GM12878 (cell line): ENCODE results near the gene S100A6. TPM values are rescaled to one million over a fixed set of nuclear protein-coding genes. Genes with fewer than 3 reads are reported as not detected.

Experiments used
- ATAC-seq: fragments of 200-7000 bp; cut with Tn5 transposase; 3 replicates; pipeline ENCODE4 v1.9.1; 2020; ENCODE audit warnings: mild to moderate bottlenecking, moderate library complexity
- BruUV-seq: library from RNA; stranded (reverse); fragments of 400-500 nt; replicated peaks from 2 replicates; lab custom pipeline; 2021; lab: Mats Ljungman, UMichigan
- CTCF ChIA-PET: fragments of 300-600 bp; sonication (Branson Sonifier 250); formaldehyde crosslinking; extraction: SDS; loops from one replicate; lab custom pipeline; 2021; ENCODE audit warnings: inconsistent platforms; lab: Yijun Ruan, JAX
- POLR2A ChIA-PET: fragments of 350-600 bp; formaldehyde crosslinking; extraction: SDS; loops from one replicate; lab custom pipeline; 2021; ENCODE audit warnings: inconsistent platforms; lab: Charles Lee
- RAD21 ChIA-PET: fragments of 300-600 bp; sonication (Branson Sonifier 250); formaldehyde crosslinking; loops from one replicate; lab custom pipeline; 2023; ENCODE audit warnings: antibody characterized with exemption; ENCODE audit not compliant: unreplicated experiment; lab: Charles Lee
- SMC1A ChIA-PET: fragments of 300-600 bp; sonication (Branson Sonifier 250); formaldehyde crosslinking; loops from one replicate; lab custom pipeline; 2023; ENCODE audit not compliant: unreplicated experiment, uncharacterized antibody; lab: Charles Lee
- DNase-seq: peaks from one replicate; pipeline ENCODE4 v3.0.0-alpha.2; 2011; ENCODE audit warnings: low read depth, low spot score
- FAIRE-seq: peaks from 3 replicates; lab custom pipeline; 2011; peaks lifted over from hg19 to GRCh38; lab: Jason Lieb, UNC
- H2AFZ ChIP-seq: 2 replicates; pipeline ENCODE4 v1.6.0; 2011; ENCODE audit warnings: low read depth, low read length, control low read depth; ENCODE audit not compliant: control insufficient read depth
- H3K27ac ChIP-seq: 2 replicates; pipeline ENCODE4 v1.5.1; 2011; ENCODE audit warnings: control low read depth; ENCODE audit not compliant: control insufficient read depth, insufficient read depth
- H3K27me3 ChIP-seq, 2 experiments: replicated peaks in 1 of 2; 2 replicates each; pipeline versions ENCODE4 v1.6.0 to v1.6.1; 2011; ENCODE audit warnings: low read length in 1 of 2; ENCODE audit not compliant: control insufficient read depth in 2 of 2, insufficient read depth in 2 of 2
- H3K36me3 ChIP-seq, 2 experiments: 2 replicates each; pipeline ENCODE4 v1.5.1; 2011; ENCODE audit warnings: low read length in 1 of 2; ENCODE audit not compliant: control insufficient read depth in 2 of 2, insufficient read depth in 2 of 2
- H3K4me1 ChIP-seq: 2 replicates; pipeline ENCODE4 v1.6.1; 2011; ENCODE audit warnings: mild to moderate bottlenecking, low read length, moderate library complexity, mixed read lengths; ENCODE audit not compliant: control insufficient read depth, insufficient read depth
- H3K4me2 ChIP-seq: 2 replicates; pipeline ENCODE4 v1.6.0; 2011; ENCODE audit warnings: control low read depth; ENCODE audit not compliant: control insufficient read depth, insufficient read depth
- H3K4me3 ChIP-seq: fragments of 200-600 bp; sonication (generic); 2 replicates; pipeline ENCODE4 v1.5.1; 2016
- H3K79me2 ChIP-seq: 2 replicates; pipeline ENCODE4 v1.6.0; 2011; ENCODE audit warnings: low read length; ENCODE audit not compliant: control insufficient read depth, insufficient read depth
- H3K9ac ChIP-seq: 2 replicates; pipeline ENCODE4 v1.8.0; 2011; ENCODE audit warnings: low read length, control low read depth, mixed read lengths; ENCODE audit not compliant: control insufficient read depth, insufficient read depth
- H3K9me3 ChIP-seq: replicated peaks from 3 replicates; pipeline ENCODE4 v1.5.1; 2011; ENCODE audit warnings: mild to moderate bottlenecking, low read length; ENCODE audit not compliant: control insufficient read depth, insufficient read depth
- H4K20me1 ChIP-seq: 2 replicates; pipeline ENCODE4 v1.6.0; 2011; ENCODE audit not compliant: control insufficient read depth, insufficient read depth
- BCL3 ChIP-seq: IDR thresholded peaks from 2 replicates; pipeline ENCODE4 v1.6.1; 2011; ENCODE audit warnings: borderline replicate concordance, low read depth, mild to moderate bottlenecking, moderate library complexity, low read length; ENCODE audit not compliant: insufficient read depth, poor library complexity, severe bottlenecking
- CREM ChIP-seq: IDR thresholded peaks from 2 replicates; pipeline ENCODE4 v1.6.1; 2014; ENCODE audit warnings: antibody characterized with exemption, low read depth
- FOXK2 ChIP-seq: fragments of 450-650 bp; IDR thresholded peaks from 2 replicates; pipeline ENCODE4 v1.6.1; 2017; ENCODE audit warnings: mild to moderate bottlenecking, moderate library complexity
- HDAC6 ChIP-seq: fragments of 200-600 bp; sonication (generic); IDR thresholded peaks from one replicate; pipeline ENCODE4 v1.8.0; 2017; ENCODE audit warnings: antibody characterized with exemption; ENCODE audit not compliant: unreplicated experiment
- KLF5 ChIP-seq: fragments of 450-650 bp; IDR thresholded peaks from 2 replicates; pipeline ENCODE4 v1.6.1; 2014; ENCODE audit warnings: mild to moderate bottlenecking; ENCODE audit not compliant: partially characterized antibody
- MEF2A ChIP-seq: IDR thresholded peaks from 2 replicates; pipeline ENCODE4 v1.6.1; 2011; ENCODE audit warnings: low read depth, mild to moderate bottlenecking, low read length, moderate library complexity; ENCODE audit not compliant: insufficient read depth
- NKRF ChIP-seq: fragments of 450-650 bp; conservative IDR thresholded peaks from 2 replicates; pipeline ENCODE4 v1.6.1; 2017; ENCODE audit warnings: mild to moderate bottlenecking, moderate library complexity
- NR2F1 ChIP-seq: fragments of 450-650 bp; conservative IDR thresholded peaks from 2 replicates; pipeline ENCODE4 v1.6.1; 2017; ENCODE audit warnings: mild to moderate bottlenecking
- SP1 ChIP-seq: IDR thresholded peaks from one replicate; pipeline ENCODE4 v1.6.1; 2011; ENCODE audit warnings: low read depth, low read length
- ZSCAN29 ChIP-seq: fragments of 450-650 bp; IDR thresholded peaks from 2 replicates; pipeline ENCODE4 v1.6.1; 2017; ENCODE audit warnings: mild to moderate bottlenecking, moderate library complexity
- WGBS: methylation state at CpG from one replicate; pipeline ENCODE4 v1.1.6; 2016; ENCODE audit warnings: low lambda C conversion rate; ENCODE audit not compliant: insufficient replicate concordance, insufficient coverage; ENCODE audit errors: missing lambda C conversion rate; 5-methylcytosine and 5-hydroxymethylcytosine counted together
- in situ Hi-C: fragments of 300-500 bp; cut with MboI; formaldehyde crosslinking; loops from 9 replicates; pipeline ENCODE4 v1.14.3; 2018; ENCODE audit warnings: mixed read lengths
- intact Hi-C: fragments of 100-400 bp; cut with micrococcal nuclease; formaldehyde crosslinking; loops from one replicate; pipeline ENCODE4 v1.14.2; 2022; ENCODE audit not compliant: unreplicated experiment
- polyA plus RNA-seq, 11 experiments: library from polyadenylated mRNA; depleted of rRNA in 4 of 11; unstranded in 6 of 11; stranded (reverse) in 5 of 11; fragments of >200 nt; fragmentation: Nextera tagmentation in 4 of 11; fragmentation: Illumina TruSeq in 1 of 11; extraction: Ambion mirVana in 4 of 11; extraction: Trizol in 1 of 11; gene quantifications; 1 replicate in 1 of 11; 2 replicates in 10 of 11; pipeline versions ENCODE4 v1.2.1 to v1.2.3, GENCODE V29; 2011 to 2016; ENCODE audit warnings: inconsistent platforms in 2 of 11, missing spikeins in 2 of 11, low read depth in 1 of 11
- total RNA-seq, 4 experiments: library from RNA; depleted of rRNA in 3 of 4; stranded (reverse); fragments of >200 nt in 3 of 4; fragmentation: Illumina TruSeq in 1 of 4; extraction: Trizol in 1 of 4; gene quantifications; 2 replicates each; pipeline versions ENCODE4 v1.2.1 to v1.2.3, GENCODE V29; 2013 to 2021
- TF ChIP-seq, protein P1 (sequence below): fragments of 450-650 bp; IDR thresholded peaks from 2 replicates; pipeline ENCODE4 v1.6.1; 2018; ENCODE audit warnings: borderline replicate concordance, mild to moderate bottlenecking; ENCODE audit not compliant: partially characterized antibody

The S100A6 gene
- total and polyA plus RNA-seq, 10 of the 15 experiments (the other 5 are each of a cell fraction or from before 2014, with no cell fraction given): 7.2 to 121 (median 45.7) TPM

- ATAC-seq (no peak), DNase-seq (no peak), FAIRE-seq (no peak)
- CTCF ChIA-PET: interaction anchor here (0.6 to 2.4 kb wide), 4 partner anchors 10 to 1111 kb away, joined by 3 to 8 read pairs (median 5); no protein-coding TSS in a partner anchor
- no peak overlapping the region for H3K27ac ChIP-seq
- TF ChIP-seq SP1 (no peak), MEF2A (no peak), ZSCAN29 (no peak), NKRF (no peak), HDAC6 (no peak), BCL3 (no peak), NR2F1 (no peak), CREM (no peak), FOXK2 (no peak), KLF5 (no peak)
- TF ChIP-seq, protein P1, sequence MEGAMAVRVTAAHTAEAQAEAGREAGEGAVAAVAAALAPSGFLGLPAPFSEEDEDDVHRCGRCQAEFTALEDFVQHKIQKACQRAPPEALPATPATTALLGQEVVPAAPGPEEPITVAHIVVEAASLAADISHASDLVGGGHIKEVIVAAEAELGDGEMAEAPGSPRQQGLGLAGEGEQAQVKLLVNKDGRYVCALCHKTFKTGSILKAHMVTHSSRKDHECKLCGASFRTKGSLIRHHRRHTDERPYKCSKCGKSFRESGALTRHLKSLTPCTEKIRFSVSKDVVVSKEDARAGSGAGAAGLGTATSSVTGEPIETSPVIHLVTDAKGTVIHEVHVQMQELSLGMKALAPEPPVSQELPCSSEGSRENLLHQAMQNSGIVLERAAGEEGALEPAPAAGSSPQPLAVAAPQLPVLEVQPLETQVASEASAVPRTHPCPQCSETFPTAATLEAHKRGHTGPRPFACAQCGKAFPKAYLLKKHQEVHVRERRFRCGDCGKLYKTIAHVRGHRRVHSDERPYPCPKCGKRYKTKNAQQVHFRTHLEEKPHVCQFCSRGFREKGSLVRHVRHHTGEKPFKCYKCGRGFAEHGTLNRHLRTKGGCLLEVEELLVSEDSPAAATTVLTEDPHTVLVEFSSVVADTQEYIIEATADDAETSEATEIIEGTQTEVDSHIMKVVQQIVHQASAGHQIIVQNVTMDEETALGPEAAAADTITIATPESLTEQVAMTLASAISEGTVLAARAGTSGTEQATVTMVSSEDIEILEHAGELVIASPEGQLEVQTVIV: no peak
- no TSS peak for BruUV-seq
- POLR2A ChIA-PET: no interaction called here
- in situ Hi-C loops (no loop called here), intact Hi-C loops (no loop called here)
- H3K9me3 ChIP-seq: no peaks in the 10 kb centered on the region
- no peak overlapping the region for H3K9ac ChIP-seq
- SMC1A ChIA-PET: interaction anchor here (1.0 kb wide), 1 partner anchor 13 kb away, joined by 3 read pairs; no protein-coding TSS in a partner anchor
- H3K4me1 ChIP-seq: no peaks in the 10 kb centered on the region
- peaks cover 0 to 3% of the 10 kb centered on the region in 2 experiments for H3K27me3 ChIP-seq
- no peak overlapping the region for H2AFZ ChIP-seq
- no peak overlapping the region for H3K4me2 ChIP-seq
- H3K4me3 ChIP-seq: no peak overlapping the region
- H4K20me1 ChIP-seq: no peaks in the 10 kb centered on the region
- H3K79me2 ChIP-seq: no peaks in the 10 kb centered on the region
- RAD21 ChIA-PET: interaction anchor here (1.1 kb wide), 1 partner anchor 135 kb away, joined by 3 read pairs; no protein-coding TSS in a partner anchor
- 10% methylated on average over 4 of the region's 4 CpGs for WGBS
- no peaks in the 10 kb centered on the region for H3K36me3 ChIP-seq
These were observed 47.1 kb downstream of the S100A6 start for GRCh38 chr1:153488731-153489130.
